Suppressor macrophage (primary cell): ENCODE results near the gene GNAT1.

ENCODE experiments used
- DNase-seq, 4 experiments: peaks; one replicate each; pipeline ENCODE4 v3.0.0-alpha.2; 2020 to 2022

Gene GNAT1

DNA sequence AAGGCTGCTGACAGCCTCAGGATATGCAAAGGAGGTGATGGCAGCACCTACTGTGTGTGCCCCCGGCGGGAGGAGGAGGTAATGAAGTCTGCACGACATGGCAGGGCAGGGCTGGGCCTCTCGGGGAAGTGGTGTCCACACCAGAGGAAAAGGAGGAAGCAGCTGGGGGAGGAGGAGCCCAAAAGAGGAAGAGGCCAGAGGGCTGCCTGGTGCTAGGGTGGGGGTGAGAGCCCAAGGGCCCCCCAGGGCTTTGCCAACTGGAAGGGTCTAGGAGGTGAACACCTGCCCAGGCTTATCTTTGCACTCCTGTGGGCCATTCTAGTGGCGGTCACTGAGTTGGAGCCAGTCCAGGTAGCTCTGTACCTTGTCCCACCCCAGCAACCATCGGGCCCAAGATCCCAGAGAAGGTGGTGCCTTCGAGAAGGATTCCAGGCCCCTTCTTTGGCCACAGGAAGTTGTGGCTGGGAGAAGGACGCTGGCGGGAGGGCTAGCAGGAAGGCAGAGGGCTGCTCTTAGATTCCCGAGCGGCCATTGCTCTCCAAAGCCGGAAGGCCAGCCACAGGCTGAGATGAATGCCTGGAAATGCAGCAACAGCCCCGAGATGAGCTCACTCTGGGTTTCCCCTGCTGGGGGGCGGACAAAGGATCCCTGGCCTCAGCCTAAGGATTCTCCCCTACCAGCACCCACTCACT lies 51.6 kb downstream of the GNAT1 start:
- DNase-seq: peak; percentile 89 to 96 (median 95)

DNA sequence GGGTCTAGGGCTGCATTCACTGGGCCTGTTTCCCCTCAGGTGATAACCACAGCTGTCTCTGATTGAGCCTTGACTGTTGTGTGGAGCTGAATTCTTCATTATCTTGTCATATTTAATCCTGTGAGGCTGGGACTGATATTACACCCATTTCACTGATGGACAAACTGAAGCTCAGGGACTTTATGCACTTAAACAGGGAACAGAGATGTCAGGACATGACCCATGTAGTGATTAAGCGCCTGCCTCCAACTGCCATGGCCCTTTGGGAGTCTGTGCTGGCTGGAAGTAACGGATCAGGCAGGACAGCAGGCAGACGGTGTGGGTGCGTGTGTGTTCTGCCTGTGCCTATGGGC lies 52.1 kb downstream of the GNAT1 start:
- DNase-seq: no peak

DNA sequence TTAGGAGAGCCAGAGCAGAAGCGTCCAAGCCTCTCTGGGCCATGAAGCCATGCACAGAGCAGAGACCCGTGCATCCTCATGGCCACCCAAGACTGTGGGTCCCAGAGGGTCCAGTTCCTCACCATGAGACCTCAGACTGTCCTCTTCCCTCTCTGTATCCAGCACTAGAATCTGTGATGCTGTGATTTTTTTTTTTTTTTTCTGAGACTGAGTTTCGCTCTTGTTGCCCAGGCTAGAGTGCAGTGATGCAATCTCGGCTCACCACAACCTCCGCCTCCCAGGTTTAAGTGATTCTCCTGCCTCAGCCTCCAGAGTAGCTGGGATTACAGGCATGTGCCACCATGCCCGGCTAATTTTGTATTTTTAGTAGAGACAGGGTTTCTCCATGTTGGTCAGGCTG lies 53.4 kb downstream of the GNAT1 start:
- peak in 3 of 4 experiments; percentile 40 to 51 (median 49) for DNase-seq

DNA sequence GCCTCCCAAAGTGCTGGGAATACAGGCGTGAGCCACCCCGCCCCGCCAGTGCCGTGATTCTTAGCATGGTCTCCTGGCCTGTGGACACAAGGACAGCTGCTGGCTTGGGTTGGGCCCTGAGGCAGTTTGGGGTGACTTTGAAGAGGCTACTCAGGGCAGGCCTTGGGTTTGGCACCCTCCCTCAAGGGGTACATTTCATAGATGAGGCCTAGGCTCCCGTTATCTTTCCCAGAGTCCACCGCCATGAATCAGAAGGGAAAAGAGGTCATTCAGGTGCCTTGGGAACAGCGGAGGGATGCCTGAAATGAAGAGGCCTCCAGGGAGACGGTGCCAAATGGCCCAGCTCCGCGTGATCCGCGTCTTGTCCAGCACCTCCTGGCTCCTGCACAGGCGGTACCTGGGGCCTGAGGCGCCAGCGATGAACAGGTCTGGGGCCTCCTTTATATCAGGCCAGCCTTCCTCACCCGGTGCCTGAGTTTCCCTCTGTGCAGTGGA lies 53.9 kb downstream of the GNAT1 start:
- no peak for DNase-seq

DNA sequence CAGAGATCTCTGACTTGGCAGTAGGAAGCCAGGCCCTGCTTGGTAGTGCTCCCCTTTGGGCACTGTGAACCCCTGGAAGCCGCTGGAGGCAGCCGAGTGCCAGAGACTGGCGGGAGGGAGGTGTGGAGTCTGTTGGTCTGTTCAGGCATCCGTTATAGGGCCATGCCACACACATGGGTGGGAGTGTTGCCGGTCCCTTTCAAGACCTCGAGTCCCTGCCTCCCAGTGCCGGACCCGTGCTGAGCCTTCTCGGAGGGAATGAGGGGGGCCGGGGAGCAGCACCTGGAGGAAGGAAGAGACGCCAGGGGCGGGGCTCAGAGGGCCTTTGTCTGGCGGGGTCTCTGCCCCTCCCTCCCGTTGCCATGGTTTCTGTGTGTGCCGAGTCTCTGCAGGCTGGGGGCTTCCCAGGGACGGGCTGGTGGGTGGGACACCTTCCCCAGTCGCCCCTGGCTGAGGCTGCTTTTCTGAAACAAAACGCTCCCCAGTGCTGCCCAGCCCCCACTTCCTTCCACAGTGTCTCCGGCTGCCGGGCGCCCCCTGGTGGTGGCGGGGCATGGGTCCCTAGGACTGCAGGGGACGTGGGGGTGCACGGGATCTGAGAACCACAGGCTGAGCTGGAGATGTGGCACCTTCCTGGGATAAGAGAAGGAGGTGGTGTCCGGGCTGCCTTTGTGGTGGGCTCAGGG lies 54.6 kb downstream of the GNAT1 start:
- DNase-seq: peak; percentile 93 to 97 (median 96)

DNA sequence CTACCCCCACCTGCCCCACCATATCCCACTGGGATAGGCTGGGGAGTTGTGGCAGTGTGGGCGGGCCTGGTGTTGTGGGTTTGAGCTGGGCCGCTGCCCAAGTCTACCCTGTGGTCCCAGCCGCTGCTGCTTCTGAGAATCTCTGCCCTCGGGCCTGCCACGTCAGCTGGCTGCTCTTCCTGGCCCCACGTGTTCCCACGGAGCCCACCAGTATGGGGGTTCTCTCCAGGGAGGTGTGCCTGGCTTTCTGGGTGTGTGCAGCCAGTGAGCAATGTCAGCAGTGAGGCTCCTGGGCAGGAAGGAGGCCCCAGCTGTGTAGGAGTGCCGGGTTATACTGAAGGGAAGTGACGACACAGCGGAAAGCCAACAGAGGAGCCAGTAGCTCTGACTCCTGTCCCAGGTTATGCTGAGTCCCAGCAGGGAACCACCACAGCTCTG lies 55.1 kb downstream of the GNAT1 start:
- peak; percentile 80 to 91 (median 86) for DNase-seq
